Stimulated activated CD4-positive, alpha-beta T cell treated with anti-CD3 and anti-CD28 coated beads, TNF-alpha, amount 100 ng/mL, for 24 hours (primary cell): ENCODE data around the gene FGF1.

Experiments used
- DNase-seq, 3 experiments: peaks; one replicate each; pipeline ENCODE4 v3.0.0-alpha.2; 2020; ENCODE audit warnings: low read depth in 3 of 3

The FGF1 gene

GRCh38 chr5:142685418-142686209 lies at the start of gene FGF1:
Gene FGF1, minus strand, starts transcription at chr5:142686090. Its CDS starts 71,963 bp downstream, at chr5:142614127.
- DNase-seq: no peak

GRCh38 chr5:142727735-142728047 lies 41.8 kb upstream of the FGF1 start:
- no peak for DNase-seq

GRCh38 chr5:142726188-142726731 lies 40.4 kb upstream of the FGF1 start:
- DNase-seq: no peak

DNA sequence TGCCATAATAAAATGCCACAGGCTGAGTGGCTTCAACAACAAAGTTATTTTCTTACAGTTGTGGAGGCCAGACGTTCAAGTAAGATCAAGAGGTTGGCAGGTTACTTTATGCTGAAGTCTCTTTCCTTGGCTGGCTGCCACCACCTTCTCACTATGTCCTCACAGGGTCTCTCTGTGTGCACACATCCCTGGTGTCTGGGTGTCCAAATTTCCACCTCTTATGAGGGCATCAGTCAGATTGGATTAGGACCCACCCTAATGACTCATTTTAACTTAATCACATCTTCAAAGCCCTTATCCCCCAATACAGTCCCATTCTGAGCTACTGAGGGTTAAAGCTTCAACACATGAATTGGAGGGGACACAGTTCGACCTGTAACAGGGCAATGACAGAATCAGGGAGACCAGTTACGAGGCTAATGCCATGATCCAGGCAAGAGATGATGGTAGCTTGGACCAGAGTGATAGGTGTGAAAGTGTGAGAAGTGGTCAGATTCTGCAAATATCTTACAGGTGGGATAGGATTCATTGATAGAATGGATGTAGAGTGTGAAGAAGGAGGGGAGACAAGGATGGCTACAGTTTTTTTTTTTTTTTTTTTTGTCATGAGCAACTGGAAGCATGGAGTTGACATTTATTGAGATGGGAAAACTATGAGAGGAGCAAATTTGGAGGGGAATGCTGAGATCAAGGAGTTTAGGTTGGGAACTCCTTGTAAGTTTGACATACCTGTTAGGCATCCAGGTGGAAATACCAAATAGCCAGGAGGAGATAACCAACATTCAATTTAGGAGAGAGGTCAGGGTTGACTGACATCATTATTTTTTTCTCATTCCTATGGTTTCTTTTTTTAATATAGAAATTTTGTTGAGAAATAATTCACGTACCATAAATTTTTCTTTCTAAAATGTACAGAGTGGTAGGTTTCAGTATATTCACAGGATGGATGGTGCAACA lies 39.6 kb upstream of the FGF1 start:
- DNase-seq: no peak

DNA sequence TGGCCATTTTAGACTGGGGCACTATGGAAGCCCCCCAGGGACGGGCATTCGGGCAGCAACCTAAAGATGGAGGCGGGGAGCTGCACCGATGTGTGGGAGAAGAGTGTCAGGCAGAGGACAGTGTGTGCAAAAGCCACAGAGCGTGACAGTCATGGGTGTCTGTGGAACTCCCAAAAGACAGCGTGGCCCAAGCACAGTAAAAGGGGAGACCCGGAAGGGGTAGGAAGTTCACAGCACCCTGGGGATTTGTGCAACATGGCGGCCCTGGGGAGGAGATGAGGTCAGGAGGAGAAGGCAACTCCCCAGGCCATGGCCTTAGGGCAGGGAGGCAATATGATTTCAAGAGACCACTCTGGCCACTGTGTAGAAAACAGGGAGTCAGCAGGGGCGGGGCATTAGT lies 38.9 kb upstream of the FGF1 start:
- no peak for DNase-seq

DNA sequence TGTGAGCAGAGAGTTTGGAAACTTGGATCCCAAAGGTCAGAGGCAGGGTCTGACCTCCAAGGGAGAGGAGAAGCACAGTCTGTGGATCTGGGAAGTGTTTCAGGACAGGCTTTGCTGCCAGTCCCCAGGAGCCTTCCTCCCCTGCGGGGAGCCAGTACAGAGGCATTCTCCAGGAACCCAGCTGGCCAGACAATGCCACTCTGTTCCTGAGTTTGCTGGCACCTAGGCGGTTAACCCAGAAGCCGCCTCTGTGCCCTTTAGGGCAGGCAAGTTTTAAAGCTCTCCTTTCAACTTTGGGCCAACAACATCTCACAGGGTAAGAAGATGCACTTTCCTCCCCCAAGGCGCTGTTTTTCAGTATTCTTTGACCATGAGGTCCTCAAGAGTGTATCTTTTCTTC lies 37.0 kb upstream of the FGF1 start:
- no peak for DNase-seq

DNA sequence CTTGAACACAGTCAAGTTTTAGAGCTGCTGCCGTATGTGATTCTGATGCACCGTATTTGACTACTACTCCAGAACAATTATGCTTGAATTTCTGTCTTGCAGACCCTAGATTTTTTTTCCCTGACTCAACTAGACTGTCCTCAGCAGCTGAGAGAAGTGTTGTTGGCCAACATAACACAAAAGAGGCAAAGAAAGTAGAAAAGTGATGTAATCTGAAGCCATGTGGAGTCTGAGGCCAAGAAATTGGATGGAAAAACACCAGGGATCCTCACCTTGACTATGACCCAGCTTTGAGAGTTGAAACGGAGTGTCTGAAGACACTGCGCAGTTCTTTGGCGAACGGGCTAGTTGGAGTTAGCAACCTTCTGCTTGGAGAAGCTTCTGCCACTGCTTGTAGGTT lies 36.3 kb upstream of the FGF1 start:
- no peak for DNase-seq

DNA sequence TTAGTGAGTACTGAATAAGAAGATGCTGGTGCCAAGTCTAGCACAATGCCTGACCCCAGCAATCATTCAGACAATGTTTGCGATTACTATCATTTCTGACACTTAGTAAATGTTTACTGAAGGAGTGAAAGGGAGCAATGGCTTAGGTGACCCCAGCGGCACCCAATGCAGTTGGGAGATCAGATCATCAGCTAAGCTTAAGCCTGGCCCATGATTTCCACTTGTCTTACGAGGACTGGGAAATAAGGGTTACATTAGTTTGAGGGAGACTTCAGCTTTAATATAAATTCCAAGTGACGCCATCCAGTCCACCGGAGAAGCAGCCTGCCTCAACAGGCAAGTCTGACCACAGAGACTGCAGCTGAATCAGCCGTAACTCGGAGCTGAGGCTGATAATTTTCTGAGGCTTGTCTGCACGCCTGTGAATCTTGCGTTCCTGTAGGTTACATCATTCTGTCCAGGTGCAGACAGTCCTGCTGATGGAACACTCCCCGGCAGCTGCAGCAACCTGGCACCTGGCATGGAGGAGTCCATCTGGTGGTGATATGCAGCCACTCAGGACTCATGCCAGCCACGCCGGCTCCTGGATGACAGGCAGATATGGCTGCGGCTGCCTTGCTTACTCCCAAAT lies 34.9 kb upstream of the FGF1 start:
- DNase-seq: no peak

DNA sequence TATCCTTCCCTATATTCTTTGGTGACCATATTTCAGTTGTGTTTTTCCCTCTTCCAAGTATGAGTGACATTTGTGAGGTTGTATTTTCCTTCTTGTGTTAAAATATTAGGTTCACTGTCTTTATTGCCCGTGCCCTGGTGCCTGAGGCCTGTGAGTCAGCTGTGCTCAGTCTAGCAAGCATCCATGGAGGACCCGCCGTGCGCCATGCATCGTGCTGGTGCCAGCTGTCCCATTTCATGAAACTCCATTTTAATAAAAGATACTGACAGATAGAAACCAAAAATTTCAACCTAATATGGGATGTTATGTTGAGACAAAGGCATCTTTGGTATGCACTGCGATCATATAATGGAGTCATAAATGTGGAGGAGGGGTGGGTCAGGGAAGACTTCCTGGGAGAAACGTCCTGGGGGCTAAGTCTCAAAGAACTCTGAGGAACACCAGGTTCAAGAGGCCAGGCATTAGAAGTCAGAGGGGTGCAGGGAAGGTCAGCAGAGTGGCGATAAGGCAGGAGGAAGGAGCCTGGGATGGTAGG lies 34.0 kb upstream of the FGF1 start:
- DNase-seq: no peak

GRCh38 chr5:142717582-142718215 lies 31.8 kb upstream of the FGF1 start:
- no peak for DNase-seq

- DNase-seq: peak in 1 of 3 experiments; percentile 25
These were observed 31.1 kb upstream of the FGF1 start for GRCh38 chr5:142716963-142717362.

DNA sequence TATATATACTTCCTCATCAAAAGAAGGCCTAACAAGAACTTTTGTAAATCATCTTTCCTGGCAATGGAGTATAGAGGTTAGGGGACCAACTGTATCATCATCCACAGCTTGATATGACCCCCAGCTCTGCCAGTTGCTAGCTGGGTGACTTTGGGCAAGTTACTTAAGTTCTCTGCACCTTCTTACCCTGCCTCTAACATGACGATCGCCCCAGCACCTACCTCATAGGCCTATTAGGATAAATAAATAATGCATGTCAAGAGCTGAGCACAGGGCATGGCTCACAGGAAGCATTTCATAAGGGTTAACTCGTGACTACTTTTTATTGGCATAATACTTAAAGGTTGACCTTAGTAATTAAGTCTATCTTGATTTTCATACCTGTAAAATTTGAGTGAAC lies 29.4 kb upstream of the FGF1 start:
- DNase-seq: no peak

- DNase-seq: peak; percentile 74 to 85 (median 77)
These were observed 27.3 kb upstream of the FGF1 start for GRCh38 chr5:142713121-142713706.

- DNase-seq: no peak
These were observed 17.3 kb upstream of the FGF1 start for GRCh38 chr5:142703153-142703552.

DNA sequence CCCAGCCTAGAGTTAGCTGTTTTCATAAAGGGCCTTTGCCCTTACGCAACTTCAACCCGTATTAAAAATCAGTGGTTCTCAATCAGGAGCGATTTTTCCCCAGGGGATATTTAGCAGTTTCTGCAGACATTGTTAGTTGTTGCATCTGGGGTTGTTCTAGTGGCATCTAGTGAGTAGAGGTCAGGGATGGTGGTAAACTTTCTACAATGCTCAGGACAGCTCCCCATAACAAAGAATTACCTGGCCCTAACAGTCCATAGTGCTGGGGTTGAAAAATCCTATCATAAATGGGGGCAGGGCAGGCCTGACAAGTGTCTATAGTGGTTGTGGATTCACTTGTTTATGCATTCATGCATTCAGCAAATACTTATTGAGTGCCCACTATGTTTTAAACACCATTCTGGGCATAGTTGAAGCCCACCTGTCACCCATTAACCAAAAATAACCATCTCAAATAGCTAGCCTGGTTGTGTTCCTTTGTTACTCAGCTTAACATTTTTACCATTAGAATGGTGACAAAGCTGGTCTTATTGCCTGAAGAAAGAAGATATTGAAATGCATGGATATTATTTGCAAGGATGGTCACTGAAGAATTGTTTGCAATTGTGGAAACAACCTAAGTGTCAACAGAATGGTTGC lies 15.9 kb upstream of the FGF1 start:
- no peak for DNase-seq

DNA sequence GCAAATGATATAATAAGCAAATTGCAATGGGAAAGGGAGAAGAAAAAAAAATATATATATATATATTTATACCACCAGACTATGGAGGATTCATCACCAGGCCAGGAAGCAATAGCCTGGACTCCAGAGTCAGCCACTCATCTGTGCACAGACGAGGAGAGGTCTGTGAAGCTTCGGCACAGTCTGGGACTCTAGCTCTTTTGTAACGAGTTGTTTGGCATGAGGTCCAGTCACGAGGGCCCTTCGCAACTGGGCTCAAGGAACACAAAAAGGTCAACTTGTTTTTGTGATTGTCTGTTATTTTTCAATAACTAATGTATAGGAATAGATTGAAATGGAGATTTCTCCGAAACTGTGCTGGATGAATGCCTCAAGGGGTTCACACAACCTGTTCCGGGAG lies 14.7 kb upstream of the FGF1 start:
- no peak for DNase-seq

DNA sequence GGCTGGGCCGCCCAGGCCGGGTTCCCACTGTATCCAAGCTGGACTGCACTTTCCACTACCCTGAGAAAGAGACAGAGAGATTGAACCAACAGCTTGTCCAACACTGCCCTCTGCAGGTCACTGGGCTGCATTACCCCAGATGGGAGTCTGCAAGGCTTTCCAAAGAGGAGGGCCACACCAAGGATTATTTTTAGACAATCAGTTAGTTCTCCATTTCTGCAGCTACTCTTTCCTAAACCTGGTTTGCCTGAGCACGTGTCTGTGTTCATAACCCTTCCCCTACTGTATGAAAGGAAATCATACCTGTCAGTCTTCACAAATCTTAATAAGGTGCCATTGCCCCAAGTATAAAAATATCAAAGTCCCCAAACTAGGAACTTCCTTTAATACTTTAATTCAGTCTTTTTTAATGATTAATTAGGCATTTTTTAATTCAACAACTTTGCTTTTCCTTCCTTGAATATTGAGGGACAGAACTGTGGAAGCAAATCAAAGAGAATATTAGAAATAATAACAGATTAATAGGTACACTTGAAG lies 13.4 kb upstream of the FGF1 start:
- peak; percentile 58 to 74 (median 66) for DNase-seq

GRCh38 chr5:142698447-142699183 lies 12.7 kb upstream of the FGF1 start:
- no peak for DNase-seq
